8988T (cell line): ENCODE measurements around the gene NMRK1.

Experiments used
- DNase-seq: peaks from one replicate; pipeline ENCODE4 v3.0.0; 2011

The NMRK1 gene

DNA sequence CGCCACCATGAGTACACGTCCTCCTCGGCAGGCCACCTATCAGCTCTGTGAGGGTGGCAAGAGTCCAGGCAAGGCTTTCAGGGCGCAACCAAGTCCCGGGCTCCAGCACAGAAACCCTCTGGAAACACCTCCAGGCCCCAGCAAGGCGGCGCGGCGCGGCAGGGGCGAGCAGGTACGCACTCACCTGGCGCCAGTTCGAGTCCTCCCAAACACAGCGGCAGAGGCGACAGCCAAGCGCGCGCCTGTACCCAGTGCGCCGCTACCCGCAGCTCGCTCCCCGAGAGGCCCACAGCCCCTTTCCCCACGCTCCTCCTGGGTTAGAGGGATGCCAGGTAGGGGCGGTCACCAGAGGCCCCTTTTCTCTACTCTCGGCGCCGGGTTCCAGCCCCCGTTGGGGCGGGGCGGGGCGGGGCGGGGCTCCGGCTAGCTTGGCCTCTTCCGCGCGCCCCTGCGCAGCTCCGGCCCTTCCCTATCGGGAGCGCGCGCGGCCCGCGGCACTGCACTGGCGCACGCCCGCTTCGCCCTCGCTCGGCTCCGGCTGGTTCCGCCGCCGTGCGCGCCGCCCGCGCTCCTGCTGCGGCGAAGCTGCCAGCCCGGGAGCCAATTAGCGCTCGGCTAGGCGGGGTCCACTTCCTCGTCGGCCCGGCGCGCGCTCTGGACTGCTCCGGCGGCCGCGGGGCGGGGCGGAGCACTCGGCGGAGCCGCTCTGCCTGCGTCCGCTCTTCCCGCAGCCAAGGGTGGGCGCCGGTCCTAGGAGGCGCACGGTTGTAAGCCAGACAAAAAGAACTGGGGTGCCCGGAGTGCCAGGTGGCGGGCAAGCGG is at the start of gene NMRK1, which contains the start of gene OSTF1:
TSS of gene NMRK1 (minus strand) at position 332 of the 822 bp plus-strand sequence. CDS start 5,040 bp downstream, outside the sequence.
TSS of gene OSTF1 (plus strand) at position 691 of the 822 bp plus-strand sequence. CDS start 179 bp downstream, outside the sequence.
- peak; percentile 75 for DNase-seq

- DNase-seq, result no peak
Observed at GRCh38 chr9:75134495-75134894, 46.5 kb upstream of the NMRK1 start.

GRCh38 chr9:75133396-75133795 is 45.4 kb upstream of the NMRK1 start:
- no peak for DNase-seq

DNA sequence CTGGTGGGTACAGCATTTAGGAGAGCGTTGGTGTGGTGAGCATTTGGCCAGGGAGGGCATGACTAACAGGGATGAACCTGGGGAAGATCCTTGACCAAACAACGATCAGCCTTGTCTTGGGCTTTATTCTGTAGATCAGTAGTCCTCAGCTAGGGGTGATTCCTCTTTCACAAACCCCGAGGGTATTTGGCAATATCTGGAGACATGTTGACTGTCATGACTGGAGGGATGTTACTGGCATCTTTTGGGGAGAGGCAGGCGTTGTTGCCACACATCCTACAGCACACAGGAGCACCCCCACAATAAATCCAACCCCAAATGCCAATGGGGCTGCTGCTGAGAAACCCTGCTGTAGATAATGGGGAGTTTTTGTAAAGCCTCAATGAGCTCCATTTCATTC is 44.3 kb upstream of the NMRK1 start:
- DNase-seq, result no peak

DNA sequence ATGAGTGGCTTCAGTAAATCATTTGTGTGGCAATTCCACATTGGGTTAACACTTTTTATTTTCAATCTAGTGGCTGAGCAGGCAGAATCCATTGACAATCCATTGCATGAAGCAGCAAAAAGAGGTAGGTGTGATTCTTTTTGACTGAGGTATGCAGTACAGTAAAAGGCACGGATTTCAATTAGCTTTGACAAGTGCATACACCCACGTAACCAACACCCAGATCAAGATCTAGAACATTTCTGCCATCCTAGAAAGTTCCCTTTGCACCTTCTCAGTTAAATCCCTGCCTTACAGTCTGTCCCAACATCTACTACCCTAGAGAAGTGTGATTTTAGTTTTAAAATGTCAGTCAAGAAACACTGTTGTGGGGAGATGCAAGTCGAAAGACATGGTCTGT is 43.7 kb upstream of the NMRK1 start:
- DNase-seq, result no peak

GRCh38 chr9:75130621-75131230 is 42.8 kb upstream of the NMRK1 start:
- no peak for DNase-seq

- DNase-seq, result no peak
Observed at GRCh38 chr9:75130172-75130571, 42.2 kb upstream of the NMRK1 start.

GRCh38 chr9:75128535-75128934 is 40.6 kb upstream of the NMRK1 start:
- DNase-seq, result no peak

DNA sequence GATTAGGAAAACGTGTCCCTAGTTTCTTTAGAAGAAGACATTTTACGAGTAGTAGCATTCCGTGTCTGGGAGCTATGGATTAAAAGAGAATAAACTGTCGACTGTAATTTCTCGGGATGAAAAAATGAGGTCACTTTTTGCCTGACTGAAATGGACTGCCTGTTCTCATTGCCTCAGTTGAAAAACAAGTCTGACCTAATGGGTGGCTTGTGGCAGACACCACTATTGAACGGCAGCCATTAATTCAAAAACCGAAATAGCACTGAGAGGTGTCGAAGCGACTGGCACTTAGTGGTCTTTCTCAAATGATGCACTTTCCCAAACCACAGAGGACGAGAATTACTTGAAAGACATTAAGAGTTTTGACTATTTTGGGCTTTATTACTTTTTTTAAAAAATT is 35.7 kb upstream of the NMRK1 start:
- no peak for DNase-seq

DNA sequence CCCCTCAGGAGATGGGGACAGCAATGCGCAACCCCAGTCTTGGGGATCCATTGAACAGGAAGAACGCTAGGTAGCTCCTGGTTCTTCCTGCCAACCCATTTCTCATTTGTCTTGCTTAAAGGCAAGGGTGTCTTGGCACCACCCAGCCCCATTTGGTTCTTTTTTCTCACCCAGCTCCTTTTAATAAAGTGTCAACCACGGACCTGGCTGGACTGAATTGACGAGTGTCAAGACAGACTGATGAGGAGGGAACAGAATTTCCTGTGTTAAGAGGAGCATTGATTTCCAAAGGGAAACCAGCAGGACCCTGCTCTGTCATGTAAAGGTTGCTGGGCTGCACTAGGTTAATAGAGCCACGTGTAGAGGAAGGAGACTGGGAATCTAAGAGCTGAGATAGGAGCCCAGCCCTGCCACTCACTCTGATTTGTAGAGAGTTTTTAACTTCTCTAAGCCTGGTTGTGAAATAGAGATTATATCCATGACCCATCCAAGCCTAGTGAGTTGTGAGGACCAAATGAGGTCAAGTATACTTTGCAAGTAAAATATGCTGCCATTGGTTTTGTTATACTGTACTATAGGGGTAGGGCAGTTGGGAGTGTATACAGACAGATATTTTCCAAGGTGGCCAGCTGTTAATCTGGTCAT is 34.1 kb upstream of the NMRK1 start:
- no peak for DNase-seq

- no peak for DNase-seq
Observed at GRCh38 chr9:75120686-75121085, 32.7 kb upstream of the NMRK1 start.

DNA sequence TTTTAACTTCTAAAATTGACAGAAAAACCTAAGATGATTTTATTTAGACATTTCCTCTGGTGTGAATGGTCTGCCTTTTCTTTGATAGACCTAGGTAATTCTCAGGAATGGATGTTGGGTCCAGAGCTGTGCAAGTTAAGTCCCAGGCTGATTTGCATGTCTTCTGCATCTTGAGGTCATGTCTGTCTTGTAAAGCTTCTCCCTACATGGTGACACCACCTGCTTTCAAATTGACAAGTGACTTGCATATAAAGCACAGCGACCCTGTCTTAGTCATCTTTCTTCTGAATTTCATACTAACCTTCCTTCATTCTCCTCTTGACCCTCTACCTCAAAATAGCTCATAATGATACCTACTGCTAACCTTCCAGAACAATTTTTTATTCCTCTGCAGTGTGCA is 29.6 kb upstream of the NMRK1 start:
- DNase-seq, result no peak

GRCh38 chr9:75116306-75116705 is 28.4 kb upstream of the NMRK1 start:
- DNase-seq, result no peak

GRCh38 chr9:75112789-75113188 is 24.8 kb upstream of the NMRK1 start:
- no peak for DNase-seq

- DNase-seq, result no peak
Observed at GRCh38 chr9:75111019-75111622, 23.2 kb upstream of the NMRK1 start.

DNA sequence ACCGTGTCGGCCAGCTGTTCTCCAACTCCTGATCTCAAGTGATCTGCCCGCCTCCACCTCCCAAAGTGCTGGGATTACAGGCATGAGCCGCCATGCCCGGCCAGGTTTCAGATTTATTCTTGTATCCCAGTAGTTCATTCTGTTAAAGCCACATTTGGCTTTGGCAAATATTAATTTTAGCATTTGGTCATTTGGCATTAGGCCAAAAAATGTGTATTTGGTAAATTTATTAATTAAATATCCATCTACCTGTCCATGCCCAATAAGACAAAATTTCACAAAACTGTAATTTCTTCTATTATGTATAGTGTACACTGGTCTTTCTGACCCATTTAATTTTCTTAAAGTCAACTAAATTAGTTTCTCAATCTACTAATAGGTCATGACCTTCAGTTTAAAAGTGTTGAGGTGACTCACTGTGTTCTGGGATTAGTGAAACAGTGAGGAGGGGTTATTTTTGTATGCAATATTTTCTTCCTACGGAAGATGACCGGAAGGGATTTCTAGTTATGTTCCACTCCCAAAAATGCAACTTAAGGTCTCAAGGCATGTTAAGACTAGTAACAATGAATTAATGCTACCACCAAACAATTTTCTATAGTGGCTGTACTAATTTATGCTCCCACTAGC is 21.4 kb upstream of the NMRK1 start:
- DNase-seq, result no peak

DNA sequence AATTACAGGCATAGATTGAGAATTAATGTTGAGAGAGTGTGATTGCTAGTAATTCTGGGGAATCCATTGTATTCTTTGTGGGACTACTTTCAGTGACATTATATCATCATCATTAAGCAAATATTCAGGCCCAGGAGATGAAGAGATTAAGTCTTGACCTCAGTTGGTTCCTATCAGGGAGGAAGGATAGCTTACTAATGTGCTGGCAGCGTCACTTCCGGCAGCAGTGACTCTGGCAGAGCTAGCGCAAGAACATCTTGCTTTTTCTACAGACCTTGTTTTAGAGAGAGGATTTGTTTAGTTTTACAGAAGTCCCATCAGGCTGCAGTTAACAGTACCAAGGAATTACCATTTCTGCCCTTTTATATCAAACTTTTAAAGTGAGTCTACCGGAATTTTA is 20.6 kb upstream of the NMRK1 start:
- DNase-seq, result peak; percentile 26

- no peak for DNase-seq
Observed at GRCh38 chr9:75106857-75107256, 18.9 kb upstream of the NMRK1 start.

DNA sequence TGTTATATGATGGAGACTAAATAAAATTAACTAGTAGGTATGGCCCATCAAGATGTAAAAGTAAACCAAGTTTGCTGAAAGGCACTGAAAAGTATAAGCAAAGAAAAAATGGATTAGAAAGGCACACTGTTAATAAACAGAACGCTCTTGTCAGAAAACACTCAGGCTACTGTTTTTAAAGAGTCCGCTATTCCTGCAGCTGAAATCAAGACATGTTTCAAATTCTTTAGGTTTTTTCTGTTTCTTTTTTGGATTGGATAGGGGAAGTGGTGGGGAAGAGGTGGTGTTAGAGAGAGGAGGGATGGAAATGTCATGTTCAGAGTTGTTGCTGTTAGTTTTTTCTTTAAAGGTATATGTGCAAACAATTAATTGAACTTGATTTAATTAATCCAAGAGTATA is 17.9 kb upstream of the NMRK1 start:
- no peak for DNase-seq

DNA sequence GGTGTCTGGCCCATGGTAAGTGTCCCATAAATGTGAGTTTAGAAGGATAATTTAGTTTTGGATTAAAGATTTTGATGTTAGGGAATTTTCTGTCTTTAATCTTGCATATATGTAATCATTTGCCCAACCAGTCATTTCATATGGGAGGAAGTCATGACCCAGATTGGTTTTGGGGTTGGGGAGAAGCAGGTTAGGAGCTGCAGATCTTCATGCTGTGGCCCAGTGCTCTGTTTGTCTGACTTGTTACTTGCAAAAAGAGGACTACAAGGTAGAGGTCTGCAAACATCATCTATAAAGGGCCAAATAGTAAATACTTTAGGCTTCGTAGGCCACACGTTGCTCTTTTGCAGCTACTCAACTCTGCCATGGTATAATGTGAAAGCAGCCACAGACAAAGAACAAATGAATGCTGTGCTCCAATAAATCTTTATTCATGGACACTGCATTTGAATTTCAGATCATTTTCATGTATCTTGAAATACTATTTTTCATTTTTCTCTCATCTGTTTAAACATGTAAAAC is 17.1 kb upstream of the NMRK1 start:
- no peak for DNase-seq

DNA sequence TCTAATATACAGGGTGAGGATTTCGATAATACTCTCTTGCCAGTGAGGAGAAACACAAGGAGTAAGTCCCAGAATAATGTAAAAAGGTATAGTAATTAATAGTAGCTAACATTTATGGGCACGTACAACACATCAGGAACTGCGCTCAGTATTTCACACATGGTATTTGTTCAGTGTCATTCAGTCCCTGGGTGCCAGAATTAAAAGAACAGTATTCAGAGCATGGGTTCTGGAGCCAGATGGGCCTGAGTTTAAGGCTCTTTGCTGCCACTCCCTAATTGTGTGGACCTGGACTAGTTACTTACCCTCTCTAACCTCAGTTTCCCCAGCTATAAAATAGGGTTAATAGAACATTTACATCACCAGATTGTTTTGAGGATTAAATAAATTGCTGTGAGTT is 16.7 kb upstream of the NMRK1 start:
- no peak for DNase-seq

DNA sequence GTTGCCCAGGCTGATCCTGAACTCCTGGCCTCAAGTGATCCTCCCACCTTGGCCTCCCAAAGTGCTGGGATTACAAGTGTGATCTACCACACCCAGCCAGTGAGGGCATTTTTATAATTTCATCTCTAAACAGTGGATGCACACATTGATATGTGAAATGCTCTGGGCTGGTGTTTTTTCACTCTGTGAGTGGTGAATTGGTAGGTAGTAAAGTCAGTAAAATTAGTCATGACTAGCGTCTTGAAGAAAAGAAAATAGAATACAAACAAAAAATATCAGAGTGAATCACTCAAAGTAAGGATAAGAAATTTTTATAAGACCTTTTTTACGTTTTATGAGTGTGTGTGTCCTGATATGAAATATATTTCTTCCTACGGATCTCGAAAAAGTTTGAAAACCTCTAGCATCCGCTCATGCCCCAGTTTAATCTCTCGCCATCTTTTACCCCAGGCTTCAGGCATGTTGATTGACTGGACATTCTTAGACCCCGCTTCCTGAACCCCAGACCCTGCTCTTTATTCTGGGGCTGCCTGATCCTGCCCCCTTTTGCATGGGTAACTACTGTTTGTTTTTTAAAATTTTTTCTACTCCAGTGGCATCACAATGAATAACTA is 14.3 kb upstream of the NMRK1 start:
- DNase-seq, result no peak
